ENCODE results near the gene C3orf52. TPM values are rescaled to one million over a fixed set of nuclear protein-coding genes. Genes with fewer than 3 reads are reported as not detected.

Gene C3orf52
- total and polyA plus RNA-seq, 10 of the 15 experiments (the other 5 are each of a cell fraction or from before 2014, with no cell fraction given), result 0.15 to 1.9 (median 0.73) TPM

- BruUV-seq (replicated peaks), result no TSS peak
- in situ Hi-C loops (cut with MboI) (no loop called here), intact Hi-C loops (cut with micrococcal nuclease; ENCODE audit: unreplicated experiment) (no loop called here)
- POLR2A ChIA-PET, result no interaction called here
- 68% methylated on average over 6 of the region's 6 CpGs for WGBS (ENCODE audit: insufficient coverage, insufficient replicate concordance, low lambda C conversion rate, missing lambda C conversion rate)
- Histone ChIP-seq H3K27me3 (replicated peaks in 1 of 2; ENCODE audit: control insufficient read depth in 2 of 2, insufficient read depth in 2 of 2, low read length in 1 of 2) (no peaks in the 10 kb centered on the region), H3K4me1 (ENCODE audit: control insufficient read depth, insufficient read depth, low read length) (no peaks in the 10 kb centered on the region), H4K20me1 (ENCODE audit: control insufficient read depth, insufficient read depth) (no peaks in the 10 kb centered on the region), H3K4me2 (ENCODE audit: control insufficient read depth, insufficient read depth) (no peak overlapping the region), H3K9me3 (replicated peaks; ENCODE audit: control insufficient read depth, insufficient read depth, low read length) (no peaks in the 10 kb centered on the region), H3K79me2 (ENCODE audit: control insufficient read depth, insufficient read depth, low read length) (no peaks in the 10 kb centered on the region), H3K36me3 (ENCODE audit: control insufficient read depth in 2 of 2, insufficient read depth in 2 of 2, low read length in 1 of 2) (no peaks in the 10 kb centered on the region), H3K9ac (ENCODE audit: control insufficient read depth, insufficient read depth, low read length) (no peak overlapping the region), H3K27ac (ENCODE audit: control insufficient read depth, insufficient read depth) (no peak overlapping the region), H2AFZ (ENCODE audit: control insufficient read depth, low read depth, low read length) (no peak overlapping the region), H3K4me3 (no peak overlapping the region)
- DNase-seq (ENCODE audit: low read depth, low spot score) (no peak), ATAC-seq (no peak), FAIRE-seq (no peak)
- SMC1A ChIA-PET (ENCODE audit: uncharacterized antibody, unreplicated experiment), result interaction anchor here (1.2 kb wide), 1 partner anchor 23 kb away, joined by 3 read pairs; no protein-coding TSS in a partner anchor
- TF ChIP-seq FOS (IDR thresholded peaks at IDR 0.05; ENCODE audit: borderline replicate concordance, extremely low read depth, insufficient read length) (no peak), SMAD5 (IDR thresholded peaks at IDR 0.05; ENCODE audit: low read depth) (no peak), NFIC (IDR thresholded peaks at IDR 0.05; ENCODE audit: low read depth, low read length) (no peak), GABPA (IDR thresholded peaks at IDR 0.05; ENCODE audit: low read depth) (no peak), ATF2 (IDR thresholded peaks at IDR 0.05; ENCODE audit: low read length) (no peak), SPI1 (IDR thresholded peaks at IDR 0.05; ENCODE audit: borderline replicate concordance, insufficient read depth, low read depth, low read length) (no peak), ESRRA (IDR thresholded peaks at IDR 0.05; ENCODE audit: low read length) (no peak), REST (IDR thresholded peaks at IDR 0.05; ENCODE audit: low read depth, low read length) (no peak), NRF1 (conservative IDR thresholded peaks at IDR 0.05; ENCODE audit: low read depth, low read length) (no peak), ZNF687 (IDR thresholded peaks at IDR 0.05) (no peak), SIX5 (IDR thresholded peaks at IDR 0.05; ENCODE audit: low read depth, low read length, severe bottlenecking) (no peak)
- RAD21 ChIA-PET (ENCODE audit: unreplicated experiment), result no interaction called here
- CTCF ChIA-PET, result interaction anchor here (0.6 to 1.3 kb wide), 3 partner anchors 18 to 67 kb away, joined by 3 read pairs; no protein-coding TSS in a partner anchor
These were observed 29.7 kb upstream of the C3orf52 start for GRCh38 chr3:112056451-112056929.
